H4 (cell line): Measurements from ENCODE around the gene FAM193A. TPM values are rescaled to one million over a fixed set of nuclear protein-coding genes. Genes with fewer than 3 reads are reported as not detected.
"Not testable (repeated sequence)": the region's sequence is repeated elsewhere in the genome, so short reads cannot be mapped to it uniquely, and the experiment has no call there.

Experiments used
- DNase-seq: peaks from one replicate; pipeline ENCODE4 v3.0.0-alpha.2; 2015; ENCODE audit warnings: low spot score
- total RNA-seq: library from RNA; depleted of rRNA; stranded (reverse); fragments of >200 nt; shearing (Covaris generic); gene quantifications from 2 replicates; pipeline ENCODE4 v1.2.3, GENCODE V29; 2014

Gene FAM193A
- total RNA-seq, 1 experiment from 2014 or later: 8.9 TPM

- no peak for DNase-seq
Observed at GRCh38 chr4:2607822-2608221, 71.4 kb downstream of the FAM193A start.

GRCh38 chr4:2608291-2608690 lies 71.8 kb downstream of the FAM193A start:
- DNase-seq: no peak

- no peak for DNase-seq
Observed at GRCh38 chr4:2615821-2616220, 79.4 kb downstream of the FAM193A start.

- DNase-seq: no peak
Observed at GRCh38 chr4:2617955-2618354, 81.5 kb downstream of the FAM193A start.

GRCh38 chr4:2618729-2619128 lies 82.3 kb downstream of the FAM193A start:
- not testable (repeated sequence) for DNase-seq

- no peak for DNase-seq
Observed at GRCh38 chr4:2619459-2619858, 83.0 kb downstream of the FAM193A start.

- DNase-seq: no peak
Observed at GRCh38 chr4:2621419-2621818, 85.0 kb downstream of the FAM193A start.

- no peak for DNase-seq
Observed at GRCh38 chr4:2623442-2623841, 87.0 kb downstream of the FAM193A start.

- DNase-seq: no peak
Observed at GRCh38 chr4:2624782-2625530, 88.5 kb downstream of the FAM193A start.

- DNase-seq: no peak
Observed at GRCh38 chr4:2626231-2626630, 89.8 kb downstream of the FAM193A start.

GRCh38 chr4:2630556-2631273 lies 94.3 kb downstream of the FAM193A start:
- DNase-seq: no peak

- DNase-seq: no peak
Observed at GRCh38 chr4:2634014-2634413, 97.6 kb downstream of the FAM193A start.

- DNase-seq: no peak
Observed at GRCh38 chr4:2636331-2636730, 99.9 kb downstream of the FAM193A start.

GRCh38 chr4:2636994-2637393 lies 100.5 kb downstream of the FAM193A start:
- not testable (repeated sequence) for DNase-seq

GRCh38 chr4:2637956-2638552 lies 101.6 kb downstream of the FAM193A start:
- DNase-seq: no peak

GRCh38 chr4:2638730-2639129 lies 102.3 kb downstream of the FAM193A start:
- no peak for DNase-seq

GRCh38 chr4:2642968-2643367 lies 106.5 kb downstream of the FAM193A start:
- DNase-seq: no peak

- no peak for DNase-seq
Observed at GRCh38 chr4:2643555-2643954, 107.1 kb downstream of the FAM193A start.

GRCh38 chr4:2646396-2647149 lies 110.1 kb downstream of the FAM193A start:
- DNase-seq: no peak

- DNase-seq: no peak
Observed at GRCh38 chr4:2647403-2648158, 111.1 kb downstream of the FAM193A start.

GRCh38 chr4:2648159-2648814 lies 111.8 kb downstream of the FAM193A start:
- DNase-seq: no peak
